ENCODE measurements around the gene ADAMTSL1. TPM values are rescaled to one million over a fixed set of nuclear protein-coding genes. Genes with fewer than 3 reads are reported as not detected.

Gene ADAMTSL1
- total and polyA plus RNA-seq, 5 experiments from 2014 or later = not detected

- Mint-ChIP-seq H3K27ac (no peak overlapping the region), H3K36me3 (peaks cover 0 to 4% (median 0%) of the 10 kb centered on the region in 3 donors), H3K27me3 (peaks cover 1 to 26% (median 5%) of the 10 kb centered on the region in 5 donors), H3K4me1 (no peaks in the 10 kb centered on the region), H3K4me3 (no peak overlapping the region), H3K9me3 (peaks cover 0 to 4% (median 0%) of the 10 kb centered on the region in 9 donors)
- no peak for ATAC-seq
- no peak for DNase-seq
- POLR2A ChIA-PET = no interaction called here
These were observed 236.1 kb downstream of the ADAMTSL1 start for GRCh38 chr9:18710065-18710464.

GRCh38 chr9:18717759-18718158 lies 243.8 kb downstream of the ADAMTSL1 start:
- DNase-seq = no peak
- H3K4me3 Mint-ChIP-seq = no peak overlapping the region
- no peaks in the 10 kb centered on the region for H3K27me3 Mint-ChIP-seq
- no peaks in the 10 kb centered on the region for H3K4me1 Mint-ChIP-seq
- H3K9me3 Mint-ChIP-seq = no peaks in the 10 kb centered on the region
- H3K36me3 Mint-ChIP-seq = no peaks in the 10 kb centered on the region
- ATAC-seq = no peak
- H3K27ac Mint-ChIP-seq = no peak overlapping the region
- POLR2A ChIA-PET = no interaction called here

- H3K4me1 Mint-ChIP-seq = no peaks in the 10 kb centered on the region
- POLR2A ChIA-PET = no interaction called here
- ATAC-seq = no peak
These were observed 244.4 kb downstream of the ADAMTSL1 start for GRCh38 chr9:18718393-18718792.

GRCh38 chr9:18718932-18719331 lies 245.0 kb downstream of the ADAMTSL1 start:
- DNase-seq (no peak), ATAC-seq (no peak)
- POLR2A ChIA-PET = no interaction called here
- no peaks in the 10 kb centered on the region for H3K4me1 Mint-ChIP-seq
- H3K4me3 Mint-ChIP-seq = no peak overlapping the region
- peaks cover 0 to 2% (median 0%) of the 10 kb centered on the region in 9 donors for H3K9me3 Mint-ChIP-seq
- no peaks in the 10 kb centered on the region for H3K36me3 Mint-ChIP-seq
- no peak overlapping the region for H3K27ac Mint-ChIP-seq
- peaks cover 0 to 4% (median 0%) of the 10 kb centered on the region in 5 donors for H3K27me3 Mint-ChIP-seq

More at GRCh38 chr9:18718393-18718792, 244.4 kb downstream of the ADAMTSL1 start:
- H3K27ac Mint-ChIP-seq = no peak overlapping the region
- no peak for DNase-seq
- H3K27me3 Mint-ChIP-seq = peaks cover 0 to 4% (median 0%) of the 10 kb centered on the region in 5 donors
- no peaks in the 10 kb centered on the region for H3K36me3 Mint-ChIP-seq
- no peak overlapping the region for H3K4me3 Mint-ChIP-seq
- peaks cover 0 to 2% (median 0%) of the 10 kb centered on the region in 9 donors for H3K9me3 Mint-ChIP-seq

GRCh38 chr9:18720691-18721090 lies 246.7 kb downstream of the ADAMTSL1 start:
- no peaks in the 10 kb centered on the region for H3K4me1 Mint-ChIP-seq
- H3K4me3 Mint-ChIP-seq = no peak overlapping the region
- peaks cover 0 to 2% (median 0%) of the 10 kb centered on the region in 9 donors for H3K9me3 Mint-ChIP-seq
- ATAC-seq = no peak
- no peaks in the 10 kb centered on the region for H3K36me3 Mint-ChIP-seq
- no peak overlapping the region for H3K27ac Mint-ChIP-seq
- no peak for DNase-seq
- POLR2A ChIA-PET = no interaction called here
- H3K27me3 Mint-ChIP-seq = peaks cover 0 to 4% (median 0%) of the 10 kb centered on the region in 5 donors

GRCh38 chr9:18721267-18721994 lies 247.5 kb downstream of the ADAMTSL1 start:
- H3K9me3 Mint-ChIP-seq = peaks cover 0 to 2% (median 0%) of the 10 kb centered on the region in 9 donors
- peaks cover 0 to 4% (median 0%) of the 10 kb centered on the region in 5 donors for H3K27me3 Mint-ChIP-seq
- POLR2A ChIA-PET = no interaction called here
- no peaks in the 10 kb centered on the region for H3K4me1 Mint-ChIP-seq
- no peak overlapping the region for H3K4me3 Mint-ChIP-seq
- no peak overlapping the region for H3K27ac Mint-ChIP-seq
- DNase-seq (no peak), ATAC-seq (no peak)
- H3K36me3 Mint-ChIP-seq = no peaks in the 10 kb centered on the region

GRCh38 chr9:18721995-18722310 lies 248.0 kb downstream of the ADAMTSL1 start:
- DNase-seq (no peak), ATAC-seq (no peak)
- peaks cover 0 to 2% (median 0%) of the 10 kb centered on the region in 9 donors for H3K9me3 Mint-ChIP-seq
- H3K27me3 Mint-ChIP-seq = peaks cover 0 to 4% (median 0%) of the 10 kb centered on the region in 5 donors
- H3K36me3 Mint-ChIP-seq = no peaks in the 10 kb centered on the region
- POLR2A ChIA-PET = no interaction called here
- H3K27ac Mint-ChIP-seq = no peak overlapping the region
- no peak overlapping the region for H3K4me3 Mint-ChIP-seq
- H3K4me1 Mint-ChIP-seq = no peaks in the 10 kb centered on the region

GRCh38 chr9:18722882-18723281 lies 248.9 kb downstream of the ADAMTSL1 start:
- Mint-ChIP-seq H3K4me3 (no peak overlapping the region), H3K27ac (no peak overlapping the region), H3K9me3 (peaks cover 0 to 2% (median 0%) of the 10 kb centered on the region in 9 donors), H3K27me3 (peaks cover 0 to 4% (median 0%) of the 10 kb centered on the region in 5 donors), H3K36me3 (no peaks in the 10 kb centered on the region), H3K4me1 (no peaks in the 10 kb centered on the region)
- DNase-seq (no peak), ATAC-seq (no peak)
- POLR2A ChIA-PET = no interaction called here

- Mint-ChIP-seq H3K4me3 (no peak overlapping the region), H3K4me1 (no peaks in the 10 kb centered on the region), H3K36me3 (no peaks in the 10 kb centered on the region), H3K27ac (no peak overlapping the region), H3K9me3 (peaks cover 0 to 2% (median 0%) of the 10 kb centered on the region in 9 donors), H3K27me3 (peaks cover 0 to 4% (median 3%) of the 10 kb centered on the region in 5 donors)
- ATAC-seq (no peak), DNase-seq (no peak)
- POLR2A ChIA-PET = no interaction called here
These were observed 249.4 kb downstream of the ADAMTSL1 start for GRCh38 chr9:18723366-18723765.

GRCh38 chr9:18726546-18726945 lies 252.6 kb downstream of the ADAMTSL1 start:
- DNase-seq = no peak
- Mint-ChIP-seq H3K4me3 (no peak overlapping the region), H3K27me3 (peaks cover 0 to 7% (median 5%) of the 10 kb centered on the region in 5 donors), H3K36me3 (no peaks in the 10 kb centered on the region), H3K4me1 (no peaks in the 10 kb centered on the region), H3K27ac (no peak overlapping the region), H3K9me3 (peaks cover 0 to 2% (median 0%) of the 10 kb centered on the region in 9 donors)
- POLR2A ChIA-PET = no interaction called here
- no peak for ATAC-seq

- Mint-ChIP-seq H3K27ac (no peak overlapping the region), H3K4me1 (no peaks in the 10 kb centered on the region), H3K36me3 (no peaks in the 10 kb centered on the region), H3K4me3 (no peak overlapping the region), H3K9me3 (peaks cover 0 to 11% (median 0%) of the 10 kb centered on the region in 9 donors), H3K27me3 (peaks cover 0 to 13% (median 5%) of the 10 kb centered on the region in 5 donors)
- DNase-seq (no peak), ATAC-seq (no peak)
- POLR2A ChIA-PET = no interaction called here
These were observed 254.0 kb downstream of the ADAMTSL1 start for GRCh38 chr9:18727904-18728303.

- Mint-ChIP-seq H3K4me3 (no peak overlapping the region), H3K36me3 (no peaks in the 10 kb centered on the region), H3K27me3 (peaks cover 0 to 13% (median 5%) of the 10 kb centered on the region in 5 donors), H3K4me1 (no peaks in the 10 kb centered on the region), H3K27ac (no peak overlapping the region), H3K9me3 (peaks cover 0 to 11% (median 0%) of the 10 kb centered on the region in 9 donors)
- DNase-seq = no peak
- POLR2A ChIA-PET = no interaction called here
- ATAC-seq = no peak
These were observed 254.7 kb downstream of the ADAMTSL1 start for GRCh38 chr9:18728642-18729041.

- H3K36me3 Mint-ChIP-seq = no peaks in the 10 kb centered on the region
- H3K9me3 Mint-ChIP-seq = peaks cover 0 to 11% (median 0%) of the 10 kb centered on the region in 9 donors
- no peaks in the 10 kb centered on the region for H3K4me1 Mint-ChIP-seq
- H3K27ac Mint-ChIP-seq = no peak overlapping the region
- ATAC-seq (no peak), DNase-seq (no peak)
- peaks cover 0 to 13% (median 2%) of the 10 kb centered on the region in 5 donors for H3K27me3 Mint-ChIP-seq
- POLR2A ChIA-PET = no interaction called here
- H3K4me3 Mint-ChIP-seq = no peak overlapping the region
These were observed 256.3 kb downstream of the ADAMTSL1 start for GRCh38 chr9:18730241-18730640.

GRCh38 chr9:18739127-18739526 lies 265.2 kb downstream of the ADAMTSL1 start:
- H3K27me3 Mint-ChIP-seq = peaks cover 0 to 8% (median 3%) of the 10 kb centered on the region in 5 donors
- DNase-seq (no peak), ATAC-seq (no peak)
- no peaks in the 10 kb centered on the region for H3K4me1 Mint-ChIP-seq
- H3K4me3 Mint-ChIP-seq = no peak overlapping the region
- H3K27ac Mint-ChIP-seq = no peak overlapping the region
- no peaks in the 10 kb centered on the region for H3K36me3 Mint-ChIP-seq
- POLR2A ChIA-PET = no interaction called here
- H3K9me3 Mint-ChIP-seq = no peaks in the 10 kb centered on the region

All from naive thymus-derived CD8-positive, alpha-beta T cell (primary cell).